Measurements from ENCODE around the gene NHSL2. TPM values are rescaled to one million over a fixed set of nuclear protein-coding genes. Genes with fewer than 3 reads are reported as not detected.

The NHSL2 gene
- total RNA-seq, 4 donors from 2014 or later: 7.6 to 30.8 (median 9.1) TPM

DNA sequence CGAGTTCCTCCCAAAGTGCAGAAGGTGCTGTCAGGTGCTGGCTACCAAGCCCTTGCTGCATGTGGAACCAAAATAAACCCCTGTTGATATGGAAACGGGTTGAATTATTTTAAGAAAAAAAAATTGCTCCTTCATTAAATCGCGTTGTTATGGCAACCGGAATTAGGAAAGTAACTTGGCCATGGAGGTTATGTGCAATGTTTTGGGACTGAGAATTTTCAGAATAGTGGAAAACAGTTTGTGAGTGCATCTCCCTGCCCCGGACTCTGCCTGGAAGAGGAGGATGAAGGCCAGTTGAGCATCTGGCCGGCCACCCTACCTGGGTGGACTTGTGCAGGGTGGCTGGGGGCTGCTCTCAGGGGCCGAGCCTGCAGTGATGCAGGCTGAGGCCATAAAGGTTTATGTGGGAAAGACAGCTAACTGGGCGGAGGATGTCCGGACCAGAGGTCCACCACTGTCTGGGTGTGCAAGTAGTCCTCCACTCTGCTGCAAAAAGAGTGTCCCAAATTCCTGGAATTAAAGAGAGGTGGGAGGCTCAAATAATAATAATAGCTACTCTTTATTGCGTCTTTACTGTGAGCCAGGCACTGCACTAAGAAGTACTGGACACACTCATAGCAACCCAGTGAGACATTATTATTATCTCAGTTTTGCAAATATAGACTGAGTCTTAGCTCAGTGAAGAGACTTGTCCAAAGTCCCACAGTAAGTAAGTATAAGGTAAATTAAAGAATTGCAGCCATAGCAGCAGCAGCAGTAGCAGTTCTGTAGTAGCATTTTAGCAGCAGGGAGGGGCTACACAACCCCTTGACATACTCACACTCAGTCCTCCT, 200.4 kb downstream of the NHSL2 start:
- H3K4me1 ChIP-seq: no peaks in the 10 kb centered on the region
- no peaks in the 10 kb centered on the region for H3K36me3 ChIP-seq
- no peaks in the 10 kb centered on the region for H3K9me3 ChIP-seq
- H3K27me3 ChIP-seq: no peaks in the 10 kb centered on the region
- DNase-seq: no peak
- no peak overlapping the region for H3K27ac ChIP-seq
- TF ChIP-seq, protein P1, sequence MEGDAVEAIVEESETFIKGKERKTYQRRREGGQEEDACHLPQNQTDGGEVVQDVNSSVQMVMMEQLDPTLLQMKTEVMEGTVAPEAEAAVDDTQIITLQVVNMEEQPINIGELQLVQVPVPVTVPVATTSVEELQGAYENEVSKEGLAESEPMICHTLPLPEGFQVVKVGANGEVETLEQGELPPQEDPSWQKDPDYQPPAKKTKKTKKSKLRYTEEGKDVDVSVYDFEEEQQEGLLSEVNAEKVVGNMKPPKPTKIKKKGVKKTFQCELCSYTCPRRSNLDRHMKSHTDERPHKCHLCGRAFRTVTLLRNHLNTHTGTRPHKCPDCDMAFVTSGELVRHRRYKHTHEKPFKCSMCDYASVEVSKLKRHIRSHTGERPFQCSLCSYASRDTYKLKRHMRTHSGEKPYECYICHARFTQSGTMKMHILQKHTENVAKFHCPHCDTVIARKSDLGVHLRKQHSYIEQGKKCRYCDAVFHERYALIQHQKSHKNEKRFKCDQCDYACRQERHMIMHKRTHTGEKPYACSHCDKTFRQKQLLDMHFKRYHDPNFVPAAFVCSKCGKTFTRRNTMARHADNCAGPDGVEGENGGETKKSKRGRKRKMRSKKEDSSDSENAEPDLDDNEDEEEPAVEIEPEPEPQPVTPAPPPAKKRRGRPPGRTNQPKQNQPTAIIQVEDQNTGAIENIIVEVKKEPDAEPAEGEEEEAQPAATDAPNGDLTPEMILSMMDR (IDR thresholded peaks at IDR 0.05): no peak
- TF ChIP-seq POLR2A (IDR thresholded peaks at IDR 0.05): no peak
- no peak overlapping the region for H3K4me3 ChIP-seq
- intact Hi-C loops (cut with DNase I; ENCODE audit: low total_unique reads): no loop called here

DNA sequence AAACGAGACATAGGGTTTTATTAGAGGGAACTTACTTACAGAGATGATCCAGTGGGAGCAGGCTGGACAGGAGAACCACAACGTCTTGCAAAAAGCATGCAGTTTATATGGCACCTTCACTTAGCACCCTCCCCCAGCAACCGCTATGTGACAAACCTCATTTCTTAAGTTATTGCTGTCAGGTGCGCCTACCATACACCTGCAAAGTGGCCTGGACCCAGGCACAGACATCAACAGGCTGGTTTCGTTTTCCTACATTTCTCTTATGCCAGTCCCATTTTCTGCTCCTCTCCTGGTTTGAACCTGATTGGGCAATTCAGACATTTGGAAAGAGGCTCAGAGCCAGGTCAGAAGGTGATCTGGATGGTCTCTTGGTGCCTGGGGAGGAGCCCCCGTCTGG, 202.8 kb downstream of the NHSL2 start:
- no peak for DNase-seq
- Histone ChIP-seq H3K27me3 (no peaks in the 10 kb centered on the region), H3K27ac (no peak overlapping the region), H3K4me3 (no peak overlapping the region), H3K4me1 (no peaks in the 10 kb centered on the region), H3K36me3 (no peaks in the 10 kb centered on the region), H3K9me3 (no peaks in the 10 kb centered on the region)
- intact Hi-C loops (cut with DNase I; ENCODE audit: low total_unique reads): no loop called here
- TF ChIP-seq, protein P1 (IDR thresholded peaks at IDR 0.05): no peak
- TF ChIP-seq POLR2A (IDR thresholded peaks at IDR 0.05): no peak

DNA sequence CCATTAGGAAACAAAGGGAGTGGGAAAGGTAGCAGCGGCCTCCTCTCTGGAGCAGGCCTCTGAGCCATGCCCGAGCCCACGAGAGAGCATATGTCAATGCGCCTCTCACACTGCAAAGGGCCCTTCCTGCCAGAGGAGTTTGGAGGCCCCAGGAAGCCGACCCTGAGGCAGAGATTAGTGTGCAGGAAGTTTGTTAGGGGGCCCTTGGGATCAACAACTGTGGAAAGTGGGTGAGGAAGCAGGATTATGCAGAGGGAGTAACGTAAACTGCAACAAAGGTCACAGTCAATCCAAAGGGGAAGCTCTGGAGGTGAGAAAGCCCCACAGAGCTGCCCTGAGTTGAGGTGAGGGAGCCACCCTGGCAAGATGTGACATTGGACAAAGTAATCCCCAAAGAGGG, 203.7 kb downstream of the NHSL2 start:
- H3K27me3 ChIP-seq: no peaks in the 10 kb centered on the region
- no peak for DNase-seq
- intact Hi-C loops (cut with DNase I; ENCODE audit: low total_unique reads): no loop called here
- H3K27ac ChIP-seq: no peak overlapping the region
- H3K4me3 ChIP-seq: no peak overlapping the region
- no peaks in the 10 kb centered on the region for H3K36me3 ChIP-seq
- TF ChIP-seq, protein P1 (IDR thresholded peaks at IDR 0.05): no peak
- no peak for TF ChIP-seq POLR2A (IDR thresholded peaks at IDR 0.05)
- H3K9me3 ChIP-seq: no peaks in the 10 kb centered on the region
- no peaks in the 10 kb centered on the region for H3K4me1 ChIP-seq

GRCh38 chrX:72114807-72115206, 204.2 kb downstream of the NHSL2 start:
- Histone ChIP-seq H3K36me3 (no peaks in the 10 kb centered on the region), H3K4me1 (no peaks in the 10 kb centered on the region), H3K27ac (no peak overlapping the region), H3K9me3 (no peaks in the 10 kb centered on the region), H3K4me3 (no peak overlapping the region), H3K27me3 (no peaks in the 10 kb centered on the region)
- intact Hi-C loops (cut with DNase I; ENCODE audit: low total_unique reads): no loop called here
- no peak for DNase-seq
- no peak for TF ChIP-seq POLR2A (IDR thresholded peaks at IDR 0.05)
- TF ChIP-seq, protein P1 (IDR thresholded peaks at IDR 0.05): no peak

DNA sequence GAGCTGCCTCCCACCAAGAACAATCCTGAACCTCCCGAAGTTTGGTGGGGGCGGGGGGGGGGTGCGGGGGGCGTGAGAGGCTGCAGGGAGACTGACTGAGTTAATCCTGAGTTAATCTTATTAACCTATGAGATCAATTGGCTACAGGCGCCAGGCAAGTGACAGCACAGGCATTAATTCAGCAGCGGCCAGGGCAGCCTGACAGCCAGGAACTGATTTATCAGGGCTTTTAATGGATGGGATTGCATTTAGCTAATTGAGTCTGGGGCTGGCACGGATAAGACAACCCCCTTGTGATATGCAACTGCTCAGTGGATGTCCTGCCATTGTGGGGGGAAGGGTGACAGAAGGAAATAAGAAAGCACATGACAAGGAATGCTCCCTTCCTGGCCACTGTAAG, 204.7 kb downstream of the NHSL2 start:
- intact Hi-C loops (cut with DNase I; ENCODE audit: low total_unique reads): no loop called here
- DNase-seq: no peak
- Histone ChIP-seq H3K4me3 (no peak overlapping the region), H3K27ac (no peak overlapping the region), H3K36me3 (no peaks in the 10 kb centered on the region), H3K4me1 (no peaks in the 10 kb centered on the region), H3K27me3 (no peaks in the 10 kb centered on the region), H3K9me3 (no peaks in the 10 kb centered on the region)
- TF ChIP-seq POLR2A (IDR thresholded peaks at IDR 0.05): no peak
- TF ChIP-seq, protein P1 (IDR thresholded peaks at IDR 0.05): no peak

Measured in uterus (tissue), 4 donors.